ENCODE data around the gene TBC1D16. TPM values are rescaled to one million over a fixed set of nuclear protein-coding genes. Genes with fewer than 3 reads are reported as not detected.
A peak's percentile ranks its signal among the peaks of the same experiment; 100 is the strongest.

TBC1D16 gene
- total RNA-seq, 1 experiment from 2014 or later = 55.4 TPM

DNA sequence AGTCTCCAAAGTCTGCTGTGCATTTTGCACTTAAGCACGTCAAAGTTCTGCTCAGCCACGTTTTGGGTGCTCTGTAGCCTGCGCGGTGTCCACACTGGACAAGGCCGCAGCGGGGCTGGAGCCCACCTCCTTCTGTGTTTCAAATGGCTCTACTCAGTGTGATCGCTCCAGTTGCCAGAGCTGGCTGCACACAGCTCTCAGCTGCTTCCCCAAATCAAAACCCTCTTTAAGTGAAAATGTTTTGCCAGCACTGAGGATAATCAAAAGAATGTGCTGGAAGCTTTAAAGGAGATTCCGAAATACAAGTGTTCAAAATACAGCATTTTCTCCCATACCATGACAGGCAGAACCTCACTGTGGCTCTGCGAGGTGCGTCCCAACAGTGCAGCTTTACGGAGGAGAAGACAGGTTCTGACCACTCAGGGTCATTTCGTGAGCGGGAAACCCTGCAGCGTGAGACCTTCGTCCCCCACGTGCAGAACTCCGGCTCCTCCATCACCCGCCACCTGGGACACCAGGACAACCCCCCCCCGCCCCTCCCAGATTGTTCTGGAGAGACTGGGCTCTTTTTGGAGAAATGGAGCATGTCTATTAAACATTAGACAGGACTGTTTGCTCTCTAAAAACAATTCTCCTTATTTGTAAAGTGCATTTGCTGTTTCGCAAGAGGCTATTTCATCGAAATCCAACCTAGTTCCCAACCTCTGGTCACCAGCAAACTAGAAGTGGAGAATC is 16.6 kb downstream of the TBC1D16 start:
- H3K4me3 ChIP-seq (ENCODE audit: low read depth, low read length) = no peak overlapping the region
- TF ChIP-seq, protein P1, sequence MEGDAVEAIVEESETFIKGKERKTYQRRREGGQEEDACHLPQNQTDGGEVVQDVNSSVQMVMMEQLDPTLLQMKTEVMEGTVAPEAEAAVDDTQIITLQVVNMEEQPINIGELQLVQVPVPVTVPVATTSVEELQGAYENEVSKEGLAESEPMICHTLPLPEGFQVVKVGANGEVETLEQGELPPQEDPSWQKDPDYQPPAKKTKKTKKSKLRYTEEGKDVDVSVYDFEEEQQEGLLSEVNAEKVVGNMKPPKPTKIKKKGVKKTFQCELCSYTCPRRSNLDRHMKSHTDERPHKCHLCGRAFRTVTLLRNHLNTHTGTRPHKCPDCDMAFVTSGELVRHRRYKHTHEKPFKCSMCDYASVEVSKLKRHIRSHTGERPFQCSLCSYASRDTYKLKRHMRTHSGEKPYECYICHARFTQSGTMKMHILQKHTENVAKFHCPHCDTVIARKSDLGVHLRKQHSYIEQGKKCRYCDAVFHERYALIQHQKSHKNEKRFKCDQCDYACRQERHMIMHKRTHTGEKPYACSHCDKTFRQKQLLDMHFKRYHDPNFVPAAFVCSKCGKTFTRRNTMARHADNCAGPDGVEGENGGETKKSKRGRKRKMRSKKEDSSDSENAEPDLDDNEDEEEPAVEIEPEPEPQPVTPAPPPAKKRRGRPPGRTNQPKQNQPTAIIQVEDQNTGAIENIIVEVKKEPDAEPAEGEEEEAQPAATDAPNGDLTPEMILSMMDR (IDR thresholded peaks at IDR 0.05; ENCODE audit: insufficient read depth in 1 of 2, low read depth in 1 of 2, low read length in 1 of 2, severe bottlenecking in 1 of 2, unreplicated experiment in 1 of 2) = no peak
- no TSS peak for BruUV-seq (replicated peaks)

DNA sequence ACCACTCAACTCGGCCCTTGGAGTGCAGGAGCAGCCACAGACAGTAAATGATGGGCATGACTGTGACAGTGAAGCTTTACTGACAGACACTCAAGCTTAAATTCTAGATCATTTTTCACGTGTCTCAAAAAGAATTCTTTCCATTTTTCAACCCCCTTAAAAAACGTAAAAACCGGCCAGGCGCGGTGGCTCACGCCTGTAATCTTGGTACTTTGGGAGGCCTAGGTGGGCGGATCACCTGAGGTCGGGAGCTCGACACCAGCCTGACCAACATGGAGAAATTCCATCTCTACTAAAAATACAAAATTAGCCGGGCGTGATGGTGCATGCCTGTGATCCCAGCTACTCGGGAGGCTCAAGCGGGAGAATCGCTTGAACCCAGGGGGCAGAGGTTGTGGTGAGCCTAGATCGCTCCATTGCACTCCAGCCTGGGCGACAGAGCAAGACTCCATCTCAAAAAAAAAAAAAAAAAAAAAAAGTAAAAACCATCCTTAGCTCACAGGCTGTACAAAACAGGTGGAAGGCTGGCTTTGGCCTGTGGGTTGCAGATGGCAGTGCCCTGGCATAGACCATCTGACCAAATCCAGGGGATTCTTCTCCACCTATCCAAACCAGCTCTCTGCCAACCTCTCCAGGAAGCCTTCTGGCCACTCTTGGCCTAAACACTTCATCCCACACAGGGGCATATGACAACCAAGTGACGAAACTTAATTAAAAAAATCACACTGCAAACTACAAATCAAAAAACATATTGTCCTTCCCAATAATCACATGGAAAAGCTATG is 18.3 kb downstream of the TBC1D16 start:
- intact Hi-C loops (cut with micrococcal nuclease; ENCODE audit: unreplicated experiment) = no loop called here
- Mint-ChIP-seq H3K36me3 (ENCODE audit: insufficient read depth, unreplicated experiment) (no peaks in the 10 kb centered on the region), H3K27me3 (ENCODE audit: insufficient read depth, unreplicated experiment) (no peaks in the 10 kb centered on the region), H3K4me3 (ENCODE audit: unreplicated experiment) (no peak overlapping the region), H3K4me1 (ENCODE audit: low read depth, unreplicated experiment) (peaks cover 8% of the 10 kb centered on the region), H3K27ac (ENCODE audit: unreplicated experiment) (no peak overlapping the region), H3K9me3 (ENCODE audit: unreplicated experiment) (no peaks in the 10 kb centered on the region)
- TF ChIP-seq, protein P1 (IDR thresholded peaks at IDR 0.05; ENCODE audit: insufficient read depth in 1 of 2, low read depth in 1 of 2, low read length in 1 of 2, severe bottlenecking in 1 of 2, unreplicated experiment in 1 of 2) = no peak
- Histone ChIP-seq H3K4me1 (peaks cover 10% of the 10 kb centered on the region; the same call in 1 of the 2 replicates), H3K27me3 (replicated peaks; ENCODE audit: control insufficient read depth, insufficient read depth, low read length) (no peaks in the 10 kb centered on the region), H3K36me3 (ENCODE audit: control insufficient read depth, insufficient read depth, low read length) (no peaks in the 10 kb centered on the region), H3K4me3 (ENCODE audit: low read depth, low read length) (no peak overlapping the region), H3K9me3 (no peaks in the 10 kb centered on the region)
- BruUV-seq (replicated peaks) = no TSS peak
- DNase-seq = no peak
- CTCF ChIA-PET = interaction anchor here (1.6 kb wide), 1 partner anchor 9 kb away, joined by 5 read pairs; no protein-coding TSS in a partner anchor
- POLR2A ChIA-PET = no interaction called here

More for the DNA sequence above, 16.6 kb downstream of the TBC1D16 start:
- no peak for DNase-seq
- Mint-ChIP-seq H3K27me3 (ENCODE audit: insufficient read depth, unreplicated experiment) (no peaks in the 10 kb centered on the region), H3K4me3 (ENCODE audit: unreplicated experiment) (no peak overlapping the region), H3K9me3 (ENCODE audit: unreplicated experiment) (no peaks in the 10 kb centered on the region), H3K36me3 (ENCODE audit: insufficient read depth, unreplicated experiment) (no peaks in the 10 kb centered on the region), H3K27ac (ENCODE audit: unreplicated experiment) (peak overlapping the region; percentile 45), H3K4me1 (ENCODE audit: low read depth, unreplicated experiment) (peaks cover 8% of the 10 kb centered on the region)
- Histone ChIP-seq H3K27me3 (replicated peaks; ENCODE audit: control insufficient read depth, insufficient read depth, low read length) (no peaks in the 10 kb centered on the region), H3K36me3 (ENCODE audit: control insufficient read depth, insufficient read depth, low read length) (no peaks in the 10 kb centered on the region), H3K4me1 (peaks cover 10% of the 10 kb centered on the region; the same call in 1 of the 2 replicates), H3K9me3 (no peaks in the 10 kb centered on the region)
- ChIA-PET POLR2A (interaction anchor here (0.9 kb wide), 1 partner anchor 25 kb away, joined by 3 read pairs; no protein-coding TSS in a partner anchor), CTCF (interaction anchor here (1.0 kb wide), 1 partner anchor 11 kb away, joined by 3 read pairs; no protein-coding TSS in a partner anchor)
- intact Hi-C loops (cut with micrococcal nuclease; ENCODE audit: unreplicated experiment) = no loop called here
